ENCODE data around the gene LZTFL1.

The LZTFL1 gene

DNA sequence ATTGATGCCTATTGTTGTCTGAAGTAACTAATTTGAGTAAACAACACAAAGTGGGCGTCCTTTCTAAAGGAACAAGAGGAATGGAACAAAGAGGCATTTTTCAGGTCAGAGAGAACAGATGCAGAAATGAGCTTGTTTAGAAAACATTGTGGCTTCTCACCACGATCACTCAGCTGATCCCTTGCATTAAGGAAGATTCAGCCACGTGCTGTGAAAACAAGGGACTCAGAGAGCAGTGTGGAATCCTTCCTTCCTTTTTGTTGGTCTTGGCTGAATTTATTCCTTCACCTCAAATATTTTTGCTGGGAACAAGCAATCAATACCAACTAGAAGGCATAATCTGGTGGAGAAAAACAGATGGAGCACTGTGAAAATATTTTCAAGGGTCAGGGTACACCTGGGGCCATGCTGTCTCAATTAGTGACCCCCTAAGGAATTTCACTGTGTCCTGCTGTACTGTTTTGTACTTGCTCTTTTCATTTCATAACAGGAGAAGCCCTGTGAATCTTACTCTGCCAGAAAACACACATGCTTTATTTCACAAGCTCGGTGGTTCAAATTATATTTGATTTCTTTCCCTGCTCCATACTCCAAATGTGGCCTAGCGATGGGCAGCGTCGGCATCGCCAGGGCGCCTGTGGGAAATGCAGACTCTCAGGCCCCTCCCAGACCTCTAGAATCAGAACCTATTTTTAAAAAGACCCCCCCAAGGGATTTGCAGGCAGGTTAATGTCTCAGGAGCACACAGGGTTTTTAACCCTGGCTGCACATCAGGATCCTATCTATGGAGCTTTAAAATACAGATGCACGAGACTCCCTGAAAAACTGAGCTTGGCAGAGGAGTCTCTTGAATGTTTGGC is 34.0 kb downstream of the LZTFL1 start:
- no peak for DNase-seq (ENCODE audit: low read depth)
- no peak overlapping the region for H3K4me3 ChIP-seq (ENCODE audit: low read length)
- TF ChIP-seq, protein P1, sequence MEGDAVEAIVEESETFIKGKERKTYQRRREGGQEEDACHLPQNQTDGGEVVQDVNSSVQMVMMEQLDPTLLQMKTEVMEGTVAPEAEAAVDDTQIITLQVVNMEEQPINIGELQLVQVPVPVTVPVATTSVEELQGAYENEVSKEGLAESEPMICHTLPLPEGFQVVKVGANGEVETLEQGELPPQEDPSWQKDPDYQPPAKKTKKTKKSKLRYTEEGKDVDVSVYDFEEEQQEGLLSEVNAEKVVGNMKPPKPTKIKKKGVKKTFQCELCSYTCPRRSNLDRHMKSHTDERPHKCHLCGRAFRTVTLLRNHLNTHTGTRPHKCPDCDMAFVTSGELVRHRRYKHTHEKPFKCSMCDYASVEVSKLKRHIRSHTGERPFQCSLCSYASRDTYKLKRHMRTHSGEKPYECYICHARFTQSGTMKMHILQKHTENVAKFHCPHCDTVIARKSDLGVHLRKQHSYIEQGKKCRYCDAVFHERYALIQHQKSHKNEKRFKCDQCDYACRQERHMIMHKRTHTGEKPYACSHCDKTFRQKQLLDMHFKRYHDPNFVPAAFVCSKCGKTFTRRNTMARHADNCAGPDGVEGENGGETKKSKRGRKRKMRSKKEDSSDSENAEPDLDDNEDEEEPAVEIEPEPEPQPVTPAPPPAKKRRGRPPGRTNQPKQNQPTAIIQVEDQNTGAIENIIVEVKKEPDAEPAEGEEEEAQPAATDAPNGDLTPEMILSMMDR (conservative IDR thresholded peaks at IDR 0.05; ENCODE audit: low read length) = no peak

DNA sequence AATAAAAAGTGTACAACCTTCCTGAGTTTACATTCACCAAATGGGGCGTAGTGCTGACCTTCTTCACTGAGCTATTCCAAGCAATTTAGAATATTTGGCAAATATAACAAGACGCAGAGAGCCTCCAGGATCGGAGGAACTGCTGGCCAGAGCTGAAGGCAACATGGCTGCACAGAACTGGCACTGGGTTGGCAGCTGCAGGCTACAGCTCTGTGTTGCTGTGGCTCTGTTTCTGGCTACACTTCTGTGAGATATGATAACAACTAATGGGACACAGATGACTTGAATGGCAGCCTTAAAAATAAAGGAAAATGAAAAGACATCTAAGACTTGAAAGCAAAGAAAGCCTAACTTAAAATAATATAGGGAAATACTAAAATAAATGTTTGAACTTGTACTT is 34.8 kb downstream of the LZTFL1 start:
- DNase-seq (ENCODE audit: low read depth) = no peak
- no peak overlapping the region for H3K4me3 ChIP-seq (ENCODE audit: low read length)
- TF ChIP-seq, protein P1 (conservative IDR thresholded peaks at IDR 0.05; ENCODE audit: low read length) = no peak

DNA sequence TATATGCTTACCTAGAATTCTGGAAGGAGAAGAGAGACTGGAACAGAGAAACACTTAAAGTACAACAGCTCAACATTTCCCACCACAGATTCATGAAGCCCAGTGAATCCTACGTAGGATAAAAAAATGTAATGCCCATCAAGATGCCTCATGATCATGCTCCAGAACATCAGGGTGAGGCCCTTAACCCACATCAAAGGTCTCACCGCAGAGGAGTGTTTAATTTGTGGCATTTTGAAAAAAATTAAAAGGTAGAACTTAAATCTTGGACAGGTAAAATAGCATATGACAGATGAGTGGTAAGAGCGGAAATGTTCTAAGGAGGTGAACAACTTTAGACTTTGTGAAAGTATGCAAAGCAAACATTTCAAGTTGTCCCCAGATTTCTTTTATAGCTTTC is 35.8 kb downstream of the LZTFL1 start:
- TF ChIP-seq, protein P1 (conservative IDR thresholded peaks at IDR 0.05; ENCODE audit: low read length) = no peak
- no peak overlapping the region for H3K4me3 ChIP-seq (ENCODE audit: low read length)
- DNase-seq (ENCODE audit: low read depth) = no peak

DNA sequence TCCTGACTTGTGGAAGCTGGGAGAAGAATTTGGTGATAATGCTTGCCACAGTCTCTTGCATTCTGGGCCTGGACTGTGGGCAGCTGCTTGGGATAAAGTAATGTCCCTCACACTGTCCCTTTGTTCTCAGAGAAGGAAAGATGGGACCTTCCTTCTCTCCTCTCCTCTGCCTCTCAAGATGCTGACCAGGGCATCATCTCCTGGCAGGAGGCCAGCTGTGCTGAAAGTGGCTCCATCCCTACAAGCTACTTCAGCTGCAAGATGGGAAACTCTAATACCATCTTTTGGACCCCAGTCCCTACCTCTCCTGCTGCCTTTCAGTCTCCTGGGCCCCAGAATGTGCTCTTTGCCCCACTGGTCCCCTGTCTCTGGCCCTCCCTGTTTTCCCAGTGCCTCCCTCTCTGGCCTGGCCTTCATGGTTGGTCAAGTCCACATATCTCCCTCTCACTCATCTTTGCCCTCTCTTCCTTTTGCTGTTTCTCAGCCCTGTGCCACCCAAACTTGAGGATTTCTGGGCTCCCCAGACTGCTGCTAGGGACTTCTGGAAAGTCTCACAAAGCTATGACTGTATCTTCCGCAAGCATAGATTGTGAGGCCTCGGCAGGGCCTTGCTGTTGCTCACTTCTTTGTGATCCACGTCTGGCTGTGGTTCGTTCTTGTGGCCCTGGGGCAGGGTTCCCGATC is 38.5 kb downstream of the LZTFL1 start:
- H3K4me3 ChIP-seq (ENCODE audit: low read length) = no peak overlapping the region
- TF ChIP-seq, protein P1 (conservative IDR thresholded peaks at IDR 0.05; ENCODE audit: low read length) = no peak
- no peak for DNase-seq (ENCODE audit: low read depth)

DNA sequence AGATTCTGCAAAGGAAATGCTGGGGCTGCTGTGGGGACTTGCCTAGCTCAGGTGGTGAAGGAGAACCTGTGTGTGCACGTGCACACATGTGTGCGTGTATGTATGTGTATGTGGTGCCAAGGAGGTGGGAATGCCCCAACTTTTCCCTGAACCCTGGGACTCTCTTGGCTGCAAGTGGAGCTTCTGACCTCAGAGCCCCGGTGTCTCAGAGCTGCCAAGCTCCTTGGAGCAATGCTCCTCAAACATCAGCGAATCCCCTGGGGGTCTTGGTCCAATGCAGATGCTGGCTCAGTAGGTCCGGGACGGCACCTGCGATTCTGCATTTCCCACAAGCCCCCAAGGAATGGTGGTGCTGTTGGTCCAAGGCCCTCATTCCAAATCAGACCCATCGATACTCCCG is 39.8 kb downstream of the LZTFL1 start:
- TF ChIP-seq, protein P1 (conservative IDR thresholded peaks at IDR 0.05; ENCODE audit: low read length) = no peak
- H3K4me3 ChIP-seq (ENCODE audit: low read length) = no peak overlapping the region
- no peak for DNase-seq (ENCODE audit: low read depth)

DNA sequence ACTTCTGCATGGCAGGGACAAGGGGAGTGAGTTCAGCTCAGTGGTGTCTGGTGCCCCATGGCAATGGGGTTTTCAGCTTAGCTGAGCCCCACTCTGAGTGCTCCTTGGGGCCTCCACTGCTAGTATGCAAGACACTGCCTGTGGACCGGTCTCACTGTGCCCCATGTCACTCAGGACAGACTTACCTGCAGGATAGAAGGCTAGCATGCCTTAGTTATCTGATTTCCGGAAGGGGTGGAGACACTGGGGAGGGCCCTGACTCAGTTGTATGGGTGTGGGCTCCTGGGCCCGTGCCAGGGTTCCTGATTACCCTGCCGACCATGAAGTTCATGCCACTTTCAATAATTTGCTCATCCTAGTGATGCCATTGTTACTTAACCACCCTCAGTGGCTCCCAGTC is 41.3 kb downstream of the LZTFL1 start:
- H3K4me3 ChIP-seq (ENCODE audit: low read length) = no peak overlapping the region
- no peak for DNase-seq (ENCODE audit: low read depth)
- TF ChIP-seq, protein P1 (conservative IDR thresholded peaks at IDR 0.05; ENCODE audit: low read length) = no peak

DNA sequence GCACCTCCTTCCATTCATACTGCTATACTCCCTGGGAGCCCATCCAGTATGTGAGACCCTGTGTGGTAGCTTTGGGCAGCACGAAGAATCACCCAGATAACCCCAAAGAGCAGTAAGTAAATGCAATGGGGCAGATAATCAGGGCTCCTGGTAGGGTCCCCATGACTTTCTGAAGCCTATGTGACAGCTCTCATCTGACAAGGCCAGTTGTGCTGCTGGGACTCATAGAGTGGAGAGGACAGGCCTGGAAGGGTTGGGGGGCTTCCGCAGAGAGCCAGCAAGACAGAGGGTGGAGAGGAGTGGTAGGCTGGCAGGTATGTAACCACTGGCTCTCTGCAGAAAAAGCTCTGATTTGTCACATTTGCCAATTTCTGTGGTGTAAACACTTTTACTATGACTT is 42.3 kb downstream of the LZTFL1 start:
- no peak for DNase-seq (ENCODE audit: low read depth)
- TF ChIP-seq, protein P1 (conservative IDR thresholded peaks at IDR 0.05; ENCODE audit: low read length) = no peak
- no peak overlapping the region for H3K4me3 ChIP-seq (ENCODE audit: low read length)
